Osteocyte (in vitro differentiated cells): ENCODE measurements around the gene MYCL. TPM values are rescaled to one million over a fixed set of nuclear protein-coding genes. Genes with fewer than 3 reads are reported as not detected.
A peak's percentile ranks its signal among the peaks of the same experiment; 100 is the strongest.

Experiments used
- DNase-seq: peaks from one replicate; pipeline ENCODE4 v3.0.0; 2021; ENCODE audit warnings: mixed read lengths; ENCODE audit not compliant: unreplicated experiment; ENCODE audit errors: extremely low spot score
- H3K27ac Mint-ChIP-seq: one replicate; pipeline ENCODE4 v1.8.0; 2021; ENCODE audit warnings: mild to moderate bottlenecking, mixed read lengths; ENCODE audit not compliant: unreplicated experiment
- H3K27me3 Mint-ChIP-seq: one replicate; pipeline ENCODE4 v1.8.0; 2021; ENCODE audit warnings: mixed read lengths; ENCODE audit not compliant: unreplicated experiment
- H3K36me3 Mint-ChIP-seq: one replicate; pipeline ENCODE4 v1.8.0; 2021; ENCODE audit warnings: mixed read lengths; ENCODE audit not compliant: unreplicated experiment
- H3K4me1 Mint-ChIP-seq: one replicate; pipeline ENCODE4 v1.8.0; 2021; ENCODE audit warnings: mixed read lengths; ENCODE audit not compliant: unreplicated experiment
- H3K4me3 Mint-ChIP-seq: one replicate; pipeline ENCODE4 v1.8.0; 2021; ENCODE audit warnings: mild to moderate bottlenecking, moderate library complexity, mixed read lengths; ENCODE audit not compliant: unreplicated experiment
- H3K9me3 Mint-ChIP-seq: one replicate; pipeline ENCODE4 v1.8.0; 2021; ENCODE audit warnings: mixed read lengths; ENCODE audit not compliant: unreplicated experiment
- CTCF ChIP-seq: fragments of 200-600 bp; sonication (generic); IDR thresholded peaks from 2 replicates; pipeline ENCODE4 v1.5.0; 2021; ENCODE audit warnings: antibody characterized with exemption, mild to moderate bottlenecking, moderate library complexity
- total RNA-seq: library from RNA; stranded (reverse); gene quantifications from 2 replicates; pipeline ENCODE4 v1.2.1, GENCODE V29; 2021

MYCL gene
- total RNA-seq, 1 donor from 2014 or later, result 0.21 TPM

- Mint-ChIP-seq H3K36me3 (no peaks in the 10 kb centered on the region), H3K27ac (no peak overlapping the region), H3K4me3 (no peak overlapping the region), H3K27me3 (peaks cover 6% of the 10 kb centered on the region), H3K4me1 (peaks cover 18% of the 10 kb centered on the region), H3K9me3 (no peaks in the 10 kb centered on the region)
- no peak for DNase-seq
- no peak for TF ChIP-seq CTCF
These were observed 10.8 kb downstream of the MYCL start for GRCh38 chr1:39890880-39891279.

- Mint-ChIP-seq H3K4me3 (no peak overlapping the region), H3K27me3 (peaks cover 2% of the 10 kb centered on the region), H3K36me3 (no peaks in the 10 kb centered on the region), H3K4me1 (peaks cover 17% of the 10 kb centered on the region), H3K9me3 (no peaks in the 10 kb centered on the region), H3K27ac (no peak overlapping the region)
- TF ChIP-seq CTCF, result no peak
- no peak for DNase-seq
These were observed 11.4 kb downstream of the MYCL start for GRCh38 chr1:39890273-39890672.

DNA sequence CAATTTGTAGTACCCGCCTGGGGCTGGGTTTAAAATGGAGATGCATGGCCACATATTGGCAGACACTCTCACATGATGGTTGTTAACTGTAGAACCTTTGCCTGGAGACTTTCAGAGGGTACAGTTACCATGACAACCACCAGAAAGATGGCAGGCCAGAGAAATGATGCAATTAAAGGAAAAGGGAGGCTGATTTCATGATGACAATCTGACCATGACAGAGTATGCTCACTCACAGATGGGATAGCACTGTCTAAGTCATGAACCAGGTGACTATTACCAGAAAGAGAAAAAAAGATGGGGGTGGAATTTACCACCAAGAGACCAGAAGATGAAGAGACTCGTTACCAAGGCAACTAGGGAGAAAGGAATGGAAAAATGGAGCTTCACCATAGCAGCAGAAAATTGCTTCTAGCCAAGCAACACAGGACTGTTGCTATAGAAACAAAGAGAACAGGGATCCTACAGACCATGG lies 14.9 kb downstream of the MYCL start:
- no peak for DNase-seq
- H3K4me1 Mint-ChIP-seq, result peaks cover 13% of the 10 kb centered on the region

GRCh38 chr1:39885516-39885915 lies 16.2 kb downstream of the MYCL start:
- Mint-ChIP-seq H3K4me1 (peaks cover 17% of the 10 kb centered on the region), H3K27me3 (no peaks in the 10 kb centered on the region), H3K36me3 (no peaks in the 10 kb centered on the region), H3K4me3 (peak overlapping the region; percentile 38), H3K27ac (no peak overlapping the region), H3K9me3 (no peaks in the 10 kb centered on the region)
- DNase-seq, result no peak
- TF ChIP-seq CTCF, result no peak

More for the DNA sequence above, 14.9 kb downstream of the MYCL start:
- Mint-ChIP-seq H3K27ac (no peak overlapping the region), H3K27me3 (no peaks in the 10 kb centered on the region), H3K9me3 (no peaks in the 10 kb centered on the region), H3K4me3 (no peak overlapping the region), H3K36me3 (no peaks in the 10 kb centered on the region)
- no peak for TF ChIP-seq CTCF

GRCh38 chr1:39882152-39882551 lies 19.6 kb downstream of the MYCL start:
- Mint-ChIP-seq H3K4me1 (peaks cover 20% of the 10 kb centered on the region), H3K27ac (no peak overlapping the region)
- no peak for TF ChIP-seq CTCF

More at GRCh38 chr1:39882152-39882551, 19.6 kb downstream of the MYCL start:
- H3K9me3 Mint-ChIP-seq, result no peaks in the 10 kb centered on the region
- DNase-seq, result no peak
- no peaks in the 10 kb centered on the region for H3K27me3 Mint-ChIP-seq
- peak overlapping the region; percentile 94 for H3K4me3 Mint-ChIP-seq
- H3K36me3 Mint-ChIP-seq, result peaks cover 3% of the 10 kb centered on the region
